ENCODE measurements around the gene KCNT1.

DNA sequence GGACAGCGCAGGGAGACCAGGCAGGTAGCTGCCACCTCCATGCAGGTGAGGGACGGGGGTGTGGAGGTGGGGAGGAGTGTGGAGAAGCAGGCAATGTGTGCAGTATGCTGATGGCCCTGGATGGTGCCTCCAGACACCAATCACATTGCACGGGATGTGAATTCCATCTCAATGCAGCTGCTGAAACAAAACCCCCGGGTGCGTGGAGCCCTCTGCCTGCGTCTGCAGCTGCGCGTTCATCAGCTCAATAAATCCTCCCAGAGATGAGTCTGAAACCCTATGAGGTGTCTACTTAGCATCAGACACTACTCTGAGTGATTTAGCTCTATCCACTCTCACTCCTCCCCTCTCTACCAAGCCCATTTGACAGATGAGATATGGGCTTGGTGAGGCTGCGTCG, 13.0 kb upstream of the KCNT1 start:
- TF ChIP-seq POLR2A (IDR thresholded peaks at IDR 0.05) (no peak), CTCF (IDR thresholded peaks at IDR 0.05) (no peak)

All from esophagus squamous epithelium (tissue), 4 donors.